IPS-NIHi11 (cell line): ENCODE results near the gene RABEP2.
"Not testable (repeated sequence)": the region's sequence is repeated elsewhere in the genome, so short reads cannot be mapped to it uniquely, and the experiment has no call there.

Source experiments
- DNase-seq: peaks from one replicate; pipeline ENCODE4 v3.0.0; 2012; ENCODE audit warnings: mixed read lengths, low spot score

Gene RABEP2, protein sequence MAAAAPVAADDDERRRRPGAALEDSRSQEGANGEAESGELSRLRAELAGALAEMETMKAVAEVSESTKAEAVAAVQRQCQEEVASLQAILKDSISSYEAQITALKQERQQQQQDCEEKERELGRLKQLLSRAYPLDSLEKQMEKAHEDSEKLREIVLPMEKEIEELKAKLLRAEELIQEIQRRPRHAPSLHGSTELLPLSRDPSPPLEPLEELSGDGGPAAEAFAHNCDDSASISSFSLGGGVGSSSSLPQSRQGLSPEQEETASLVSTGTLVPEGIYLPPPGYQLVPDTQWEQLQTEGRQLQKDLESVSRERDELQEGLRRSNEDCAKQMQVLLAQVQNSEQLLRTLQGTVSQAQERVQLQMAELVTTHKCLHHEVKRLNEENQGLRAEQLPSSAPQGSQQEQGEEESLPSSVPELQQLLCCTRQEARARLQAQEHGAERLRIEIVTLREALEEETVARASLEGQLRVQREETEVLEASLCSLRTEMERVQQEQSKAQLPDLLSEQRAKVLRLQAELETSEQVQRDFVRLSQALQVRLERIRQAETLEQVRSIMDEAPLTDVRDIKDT

DNA sequence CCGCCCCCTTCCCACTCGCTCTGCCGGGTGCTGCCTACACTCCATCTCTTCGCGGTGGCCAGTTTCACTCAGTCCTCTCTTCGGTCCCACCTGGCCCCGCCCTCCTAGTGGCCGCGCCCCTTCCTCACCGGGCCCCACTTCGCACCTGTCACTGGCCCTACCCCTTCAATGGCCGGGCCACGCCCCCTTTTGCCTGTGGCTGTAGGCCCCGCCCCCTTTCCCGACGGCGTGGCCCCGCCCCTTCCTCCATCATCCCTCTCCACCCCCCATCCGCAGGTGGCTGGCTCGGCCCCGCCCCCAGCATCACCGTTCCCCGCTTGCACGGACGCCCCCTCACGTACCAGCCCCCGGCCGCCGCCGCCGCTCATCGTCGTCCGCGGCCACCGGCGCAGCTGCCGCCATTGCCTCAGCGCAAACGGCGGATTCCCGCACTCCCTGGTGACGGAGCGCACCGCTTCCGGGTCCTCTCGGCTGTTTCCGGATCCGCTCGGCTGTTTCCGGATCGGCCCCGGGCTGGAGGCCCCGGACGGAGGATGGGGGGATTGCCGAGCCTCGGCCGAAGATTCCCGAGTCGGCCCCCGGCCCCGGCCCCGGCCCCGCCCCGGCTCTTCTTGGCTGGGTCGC, at the start of gene RABEP2:
RABEP2 (minus strand) TSS at position 477 of the 624 bp plus-strand sequence; CDS start at position 402, 75 bp downstream.
- DNase-seq = peak; percentile 95

DNA sequence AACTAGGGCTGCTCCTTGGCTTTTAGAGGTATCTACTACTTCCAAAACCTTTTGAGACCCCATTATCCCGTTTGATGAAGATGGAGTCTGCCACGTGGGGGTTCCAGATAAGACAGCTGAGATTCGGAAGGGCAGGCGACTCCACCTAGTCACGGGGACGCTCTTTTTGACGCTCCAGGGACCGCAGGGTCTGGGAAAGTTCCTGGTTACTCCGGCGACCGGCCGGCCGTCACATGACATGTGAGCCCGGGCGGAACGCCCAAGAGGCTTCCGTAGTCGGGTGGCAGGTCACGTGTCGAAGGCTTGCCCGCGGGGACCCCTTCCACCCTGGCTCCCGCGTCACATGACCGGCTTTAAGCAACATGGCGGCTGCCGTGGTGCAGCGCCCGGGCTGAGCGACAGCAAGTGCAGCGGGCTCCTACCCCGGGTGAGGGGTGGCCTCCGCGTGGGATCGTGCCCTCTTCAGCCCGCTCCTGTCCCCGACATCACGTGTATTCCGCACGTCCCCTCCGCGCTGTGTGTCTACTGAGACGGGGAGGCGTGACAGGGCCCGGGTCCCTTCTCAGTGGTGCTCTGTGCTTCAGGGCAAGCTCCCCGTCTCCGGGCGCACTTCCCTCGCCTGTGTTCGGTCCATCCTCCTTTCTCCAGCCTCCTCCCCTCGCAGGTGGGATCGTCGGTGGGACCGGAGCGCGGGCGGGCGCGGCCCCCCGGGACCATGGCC, 49.6 kb upstream of the RABEP2 start, which contains the start of gene SPNS1:
SPNS1 (plus strand) TSS at position 342 of the 721 bp plus-strand sequence; CDS start at position 716, 374 bp downstream.
- DNase-seq = peak; percentile 99

DNA sequence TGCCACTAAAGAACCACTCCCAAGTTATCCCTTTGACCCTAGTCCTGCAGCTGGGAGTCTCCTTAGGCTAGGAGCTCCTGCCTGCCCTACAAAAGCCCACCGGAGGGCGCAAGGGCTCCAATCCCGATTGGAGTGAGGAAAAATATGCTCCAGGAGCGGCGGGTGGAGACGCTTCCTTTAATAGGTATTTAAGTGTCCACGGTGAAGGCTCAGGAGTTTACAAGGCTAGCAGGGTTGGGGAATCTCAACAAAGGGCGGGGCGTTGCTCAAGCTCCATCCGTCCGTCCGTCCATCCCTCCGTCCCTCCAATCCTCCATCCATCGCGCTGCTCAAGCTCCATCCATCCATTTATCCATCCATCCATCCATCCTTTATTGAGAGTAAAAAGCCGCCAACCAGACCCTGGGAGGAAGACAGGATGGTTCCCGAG, 49.0 kb upstream of the RABEP2 start:
- DNase-seq = peak; percentile 70

DNA sequence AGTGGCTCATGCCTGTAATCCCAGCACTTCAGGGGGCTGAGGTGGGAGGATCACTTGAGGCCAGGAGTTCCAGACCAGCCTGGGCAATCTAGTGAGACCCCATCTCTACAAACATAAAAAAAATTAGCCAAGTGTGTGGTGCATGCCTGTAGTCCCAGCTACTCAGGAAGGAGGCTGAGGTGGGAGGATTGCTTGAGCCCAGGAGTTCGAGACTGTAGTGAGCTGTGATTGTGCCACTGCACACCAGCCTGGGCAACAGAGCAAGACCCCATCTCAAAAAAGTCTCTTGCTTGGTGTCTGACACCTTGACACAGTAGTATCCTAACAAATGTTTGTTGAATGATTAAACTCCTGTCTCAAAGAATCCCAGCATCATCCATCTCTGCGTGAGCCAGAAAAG, 44.7 kb upstream of the RABEP2 start:
- DNase-seq = not testable (repeated sequence)

DNA sequence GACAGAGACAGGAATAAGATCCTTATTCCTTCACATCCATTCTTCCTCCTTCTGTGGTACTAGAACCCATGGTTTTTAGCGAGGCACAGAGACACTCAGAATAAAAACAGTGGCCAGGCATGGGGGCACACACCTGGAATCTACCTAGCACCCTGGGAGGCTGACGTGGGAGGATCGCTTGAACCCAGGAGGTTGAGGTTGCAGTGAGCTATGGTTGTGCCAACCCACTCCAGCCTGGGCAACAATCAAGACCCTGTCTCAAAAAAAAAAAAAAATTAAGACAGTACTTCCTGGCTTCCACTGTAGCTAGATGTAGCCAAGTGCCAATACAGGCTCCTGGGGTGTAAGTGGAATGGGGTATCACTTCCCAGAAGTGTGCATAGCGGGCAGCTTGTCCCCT, 42.1 kb upstream of the RABEP2 start:
- DNase-seq = no peak

DNA sequence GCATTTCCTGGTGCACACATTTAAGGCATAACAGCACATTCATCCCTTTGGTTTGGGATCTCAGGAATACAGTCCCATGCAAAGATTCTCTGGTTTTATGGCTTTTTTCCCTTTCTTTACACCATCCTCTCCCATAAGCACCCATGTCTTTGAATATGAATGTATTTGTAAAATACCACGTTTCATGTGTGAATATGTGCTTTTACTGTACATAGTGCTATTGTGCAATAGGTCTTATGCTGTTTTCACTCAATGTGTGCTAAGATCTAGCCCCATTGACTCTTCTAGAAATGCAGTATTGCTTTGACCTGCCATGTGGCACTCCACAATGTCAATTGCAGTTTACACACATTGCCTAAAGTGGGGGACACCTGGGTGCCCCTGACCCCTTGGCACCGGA, 39.5 kb upstream of the RABEP2 start:
- no peak for DNase-seq

DNA sequence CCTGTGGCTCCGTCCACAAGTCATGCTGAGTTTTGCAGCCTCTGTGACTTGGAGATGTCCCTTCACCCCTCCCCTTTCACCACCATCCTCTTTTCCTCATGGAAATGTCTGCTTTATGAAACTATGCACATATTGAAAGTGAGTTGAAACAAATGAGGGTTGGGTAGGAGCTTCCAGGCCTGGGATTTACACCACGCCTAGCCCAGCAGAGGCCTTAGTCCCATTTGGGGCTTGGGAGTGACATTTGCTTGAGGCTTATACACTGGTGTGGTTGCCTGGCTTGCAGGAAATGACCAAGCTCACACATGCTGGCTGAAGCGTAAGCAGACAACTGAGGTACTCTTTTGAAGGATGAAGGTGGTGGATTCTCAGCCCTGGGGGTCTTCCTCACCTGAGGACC, 39.0 kb upstream of the RABEP2 start:
- DNase-seq = no peak

DNA sequence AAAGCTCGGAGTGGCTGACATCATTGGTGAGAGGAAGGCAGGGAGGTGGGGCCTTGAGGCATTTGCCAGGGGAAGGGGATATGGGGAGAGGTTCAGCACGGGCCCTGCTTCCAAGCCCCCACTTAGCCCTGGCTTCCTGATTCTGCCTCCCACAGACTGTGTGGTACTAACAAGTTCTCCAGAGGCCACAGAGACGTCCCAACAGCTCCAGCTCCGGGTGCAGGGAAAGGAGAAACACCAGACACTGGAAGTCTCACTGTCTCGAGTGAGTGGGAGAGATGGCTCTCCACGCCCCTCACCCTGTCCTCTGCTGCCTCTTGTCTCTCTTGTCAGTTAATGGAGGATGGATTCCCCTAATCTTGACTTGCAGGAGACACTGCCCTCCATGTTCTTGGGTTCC, 33.8 kb upstream of the RABEP2 start:
- no peak for DNase-seq

DNA sequence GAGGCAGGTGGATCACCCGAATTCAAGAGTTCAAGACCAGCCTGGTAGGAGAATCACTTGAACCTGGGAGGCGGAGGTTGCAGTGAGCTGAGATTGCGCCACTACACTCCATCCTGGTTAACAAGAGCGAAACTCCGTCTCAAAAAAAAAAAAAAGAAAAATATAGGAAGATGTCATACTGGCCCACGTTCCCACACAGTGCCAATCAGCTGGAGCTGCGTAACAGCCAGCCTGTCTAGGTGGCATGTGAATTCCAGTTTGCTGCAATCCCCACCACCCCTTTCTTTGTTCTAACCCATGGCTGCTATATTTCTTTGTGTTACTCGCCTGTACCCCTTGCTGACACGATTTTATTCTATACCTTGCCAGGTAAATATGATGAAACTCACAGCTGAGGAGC, 33.2 kb upstream of the RABEP2 start:
- no peak for DNase-seq

DNA sequence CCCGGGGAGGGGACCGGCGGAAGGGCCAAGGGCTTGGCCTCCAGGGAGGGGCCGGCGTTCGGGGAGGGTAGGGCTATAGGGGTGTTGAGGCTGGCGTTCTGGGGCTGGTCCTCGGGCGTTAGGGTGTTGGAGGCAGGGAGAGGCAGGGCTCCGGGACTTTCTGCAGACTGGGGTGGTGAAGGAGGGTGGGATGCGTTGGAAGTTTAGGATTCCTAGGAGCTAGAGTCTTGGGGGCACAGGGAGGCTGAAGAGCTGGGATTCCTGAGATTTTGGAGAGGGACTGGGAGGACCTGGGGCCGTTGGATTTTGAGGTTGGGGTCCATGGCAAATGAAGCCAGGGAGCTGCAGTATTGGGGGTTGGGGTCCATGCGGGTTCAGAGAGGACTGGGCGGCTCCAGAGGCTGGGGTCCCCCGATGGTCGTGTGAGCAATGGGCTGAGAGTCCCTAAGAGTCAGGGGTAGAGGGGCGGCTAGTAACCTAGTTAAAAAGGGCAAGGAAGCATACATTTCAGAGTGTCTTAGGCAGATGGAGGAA, 26.4 kb upstream of the RABEP2 start:
- no peak for DNase-seq

DNA sequence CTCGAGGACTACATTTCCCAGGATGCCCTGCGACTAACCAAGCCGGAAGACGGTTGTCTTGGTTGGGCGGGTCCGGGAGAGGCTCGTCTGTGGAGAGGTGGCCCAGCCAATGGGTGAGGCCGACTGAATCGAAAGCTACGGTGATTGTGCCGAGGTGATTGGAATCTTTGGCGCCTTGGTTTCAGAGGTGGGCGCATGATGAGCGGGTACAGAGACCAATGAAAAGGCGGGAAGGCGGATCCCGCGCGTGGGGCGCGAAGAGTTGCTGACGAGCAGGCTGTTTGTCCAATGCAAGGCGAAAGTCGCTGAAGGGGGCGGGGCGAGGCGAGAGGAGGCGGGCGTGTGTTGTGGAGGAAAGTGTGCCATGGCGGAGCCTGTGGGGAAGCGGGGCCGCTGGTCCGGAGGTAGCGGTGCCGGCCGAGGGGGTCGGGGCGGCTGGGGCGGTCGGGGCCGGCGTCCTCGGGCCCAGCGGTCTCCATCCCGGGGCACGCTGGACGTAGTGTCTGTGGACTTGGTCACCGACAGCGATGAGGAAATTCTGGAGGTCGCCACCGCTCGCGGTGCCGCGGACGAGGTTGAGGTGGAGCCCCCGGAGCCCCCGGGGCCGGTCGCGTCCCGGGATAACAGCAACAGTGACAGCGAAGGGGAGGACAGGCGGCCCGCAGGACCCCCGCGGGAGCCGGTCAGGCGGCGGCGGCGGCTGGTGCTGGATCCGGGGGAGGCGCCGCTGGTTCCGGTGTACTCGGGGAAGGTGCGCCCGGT, 25.8 kb upstream of the RABEP2 start, which contains the start of gene NFATC2IP:
NFATC2IP (plus strand) TSS at position 290 of the 762 bp plus-strand sequence; CDS start at position 365, 75 bp downstream.
- peak; percentile 99 for DNase-seq

DNA sequence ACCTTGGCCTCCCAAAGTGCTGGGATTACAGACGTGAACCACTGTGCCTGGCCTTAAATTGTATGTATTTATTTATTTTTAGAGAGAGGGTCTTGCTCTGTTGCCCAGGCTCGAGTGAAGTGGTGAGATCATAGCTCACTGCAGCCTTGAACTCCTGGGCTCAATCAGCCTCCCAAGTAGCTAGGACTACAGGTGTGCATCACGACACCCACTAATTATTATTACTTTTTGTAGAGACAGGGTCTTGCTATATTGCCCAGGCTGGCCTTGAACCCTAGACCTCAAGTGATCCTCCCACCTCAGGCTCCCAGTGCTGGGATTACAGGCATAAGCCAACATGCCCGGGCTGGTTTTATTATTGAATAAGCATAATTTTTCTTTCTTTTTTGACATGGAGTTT, 21.6 kb upstream of the RABEP2 start:
- DNase-seq = no peak

DNA sequence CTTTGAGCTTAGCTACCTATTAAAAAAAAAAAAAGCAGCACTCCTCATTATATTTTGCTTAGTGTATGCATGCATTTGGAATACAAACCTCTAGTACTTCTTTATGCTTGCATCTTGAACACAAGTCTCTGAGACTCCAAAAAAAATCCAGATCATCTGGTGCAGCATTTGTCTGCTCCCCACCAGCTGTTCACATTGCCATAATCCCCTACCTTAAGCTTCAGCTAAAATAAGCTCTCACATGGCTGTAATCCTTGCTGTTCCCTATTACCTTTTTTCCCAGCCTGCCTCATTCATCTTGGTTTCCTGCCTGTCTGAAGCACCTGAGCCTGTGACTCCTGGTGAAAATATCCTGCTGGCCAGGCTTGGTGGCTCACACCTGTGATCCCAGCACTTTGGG, 18.2 kb upstream of the RABEP2 start:
- no peak for DNase-seq

DNA sequence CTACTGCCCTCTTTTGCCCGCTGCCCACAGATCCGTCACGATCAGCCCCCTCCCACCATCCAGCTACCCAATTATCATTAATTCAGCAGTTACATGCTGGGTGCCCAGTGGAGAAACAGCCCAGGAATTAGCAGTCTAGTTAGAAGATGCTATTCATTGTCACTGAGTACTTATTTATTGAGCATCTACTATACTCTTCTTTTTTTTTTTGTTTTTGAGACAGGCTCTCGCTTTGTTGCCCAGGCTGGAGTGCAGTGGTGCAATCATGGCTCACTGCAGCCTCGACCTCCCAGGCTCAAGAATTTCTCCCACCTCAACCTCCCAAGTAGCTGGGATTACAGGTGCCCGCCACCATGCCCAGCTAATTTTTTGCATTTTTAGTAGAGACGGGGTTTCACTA, 14.8 kb upstream of the RABEP2 start:
- DNase-seq = not testable (repeated sequence)

DNA sequence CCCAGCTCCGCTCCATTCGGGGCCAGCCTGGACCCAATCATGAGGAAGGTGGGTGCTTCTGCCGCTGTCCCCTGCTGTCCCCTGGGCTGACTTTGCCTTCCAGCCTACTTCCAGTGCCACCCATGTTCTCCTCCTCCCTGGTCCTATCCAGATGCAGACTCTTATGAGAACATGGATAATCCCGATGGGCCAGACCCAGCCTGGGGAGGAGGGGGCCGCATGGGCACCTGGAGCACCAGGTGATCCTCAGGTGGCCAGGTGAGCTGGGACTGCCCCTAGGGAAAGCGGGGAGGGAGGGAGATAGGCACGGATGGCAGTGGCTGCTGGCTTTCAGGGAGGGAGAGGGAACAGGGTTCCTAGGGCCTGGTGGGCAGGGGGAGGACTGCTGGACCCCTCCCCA, 13.7 kb upstream of the RABEP2 start:
- no peak for DNase-seq

DNA sequence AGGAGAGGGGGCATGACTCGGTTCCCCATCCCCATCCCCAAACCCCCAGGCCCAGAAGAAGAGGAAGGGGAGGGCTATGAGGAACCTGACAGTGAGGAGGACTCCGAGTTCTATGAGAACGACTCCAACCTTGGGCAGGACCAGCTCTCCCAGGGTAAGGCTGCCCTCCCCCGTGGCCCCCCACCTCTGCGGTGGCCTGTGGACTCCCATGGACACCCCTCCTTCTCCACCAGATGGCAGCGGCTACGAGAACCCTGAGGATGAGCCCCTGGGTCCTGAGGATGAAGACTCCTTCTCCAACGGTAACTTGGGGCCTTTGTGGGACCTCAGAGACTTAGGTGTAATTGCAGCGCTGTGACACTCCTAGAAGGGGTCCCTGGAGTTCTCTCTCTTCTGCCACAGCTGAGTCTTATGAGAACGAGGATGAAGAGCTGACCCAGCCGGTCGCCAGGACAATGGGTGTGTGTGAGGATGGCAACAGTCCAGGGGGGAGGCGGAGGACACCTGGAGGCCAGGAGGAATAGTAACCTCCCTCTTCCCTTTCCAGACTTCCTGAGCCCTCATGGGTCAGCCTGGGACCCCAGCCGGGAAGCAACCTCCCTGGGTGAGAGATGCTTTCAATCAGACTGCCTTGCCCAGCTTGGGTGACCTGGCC, 12.3 kb upstream of the RABEP2 start:
- peak; percentile 22 for DNase-seq

DNA sequence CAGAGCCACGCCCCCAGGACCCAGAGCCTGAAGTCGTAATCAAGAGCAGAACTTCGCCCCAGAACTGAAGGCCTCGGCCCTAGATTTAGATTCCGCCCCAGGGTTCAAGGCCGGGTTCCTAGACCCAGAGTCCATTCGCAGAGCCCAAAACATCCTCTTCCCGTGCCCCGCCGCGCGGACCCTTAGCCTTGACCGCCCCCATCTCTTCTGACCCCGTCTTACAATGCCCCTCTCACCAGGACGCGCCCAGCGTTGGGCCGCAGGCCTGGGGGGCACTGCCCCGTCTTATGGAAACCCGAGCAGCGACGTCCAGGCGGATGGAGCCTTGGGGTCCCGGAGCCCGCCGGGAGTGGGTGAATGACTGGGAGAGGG, 11.7 kb upstream of the RABEP2 start:
- peak; percentile 17 for DNase-seq

DNA sequence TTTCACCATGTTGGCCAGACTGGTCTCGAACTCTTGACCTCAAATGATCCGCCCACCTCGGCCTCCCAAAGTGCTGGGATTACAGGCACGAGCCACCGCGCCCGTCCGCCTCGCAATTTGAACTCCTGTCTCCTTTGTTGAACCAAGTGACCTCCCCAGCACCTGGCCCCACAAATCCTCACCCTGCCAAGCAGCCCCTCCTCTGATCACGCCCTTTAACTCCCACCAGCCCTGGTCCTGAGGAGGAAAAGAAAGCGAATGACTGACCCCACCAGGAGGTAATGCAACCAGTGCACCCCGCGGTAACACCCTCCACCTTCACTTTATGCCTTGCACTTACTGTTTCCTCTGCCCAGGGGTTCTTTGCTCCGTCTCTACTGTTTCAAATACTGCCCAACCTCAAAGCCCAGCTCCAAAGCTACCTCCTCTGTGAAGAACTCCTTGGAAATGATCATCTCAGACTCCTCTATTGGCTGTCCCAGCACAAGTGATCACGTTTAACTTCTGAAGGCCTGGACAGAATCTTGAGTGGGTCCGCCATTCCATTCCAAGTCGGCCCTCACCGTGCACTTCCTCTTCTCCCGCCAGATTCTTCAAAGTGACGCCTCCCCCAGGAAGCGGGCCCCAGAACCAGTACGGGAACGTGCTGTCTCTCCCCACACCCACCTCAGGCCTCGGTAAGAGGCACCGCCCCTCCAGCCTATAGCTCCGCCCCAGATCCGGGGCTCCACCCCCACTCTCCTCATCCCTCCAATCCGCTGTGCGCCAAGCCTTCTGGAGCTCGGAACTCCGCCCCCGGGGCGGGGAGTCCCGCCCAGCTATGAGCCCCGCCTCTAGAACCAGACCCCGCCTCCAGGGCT, 11.1 kb upstream of the RABEP2 start:
- DNase-seq = peak; percentile 96

DNA sequence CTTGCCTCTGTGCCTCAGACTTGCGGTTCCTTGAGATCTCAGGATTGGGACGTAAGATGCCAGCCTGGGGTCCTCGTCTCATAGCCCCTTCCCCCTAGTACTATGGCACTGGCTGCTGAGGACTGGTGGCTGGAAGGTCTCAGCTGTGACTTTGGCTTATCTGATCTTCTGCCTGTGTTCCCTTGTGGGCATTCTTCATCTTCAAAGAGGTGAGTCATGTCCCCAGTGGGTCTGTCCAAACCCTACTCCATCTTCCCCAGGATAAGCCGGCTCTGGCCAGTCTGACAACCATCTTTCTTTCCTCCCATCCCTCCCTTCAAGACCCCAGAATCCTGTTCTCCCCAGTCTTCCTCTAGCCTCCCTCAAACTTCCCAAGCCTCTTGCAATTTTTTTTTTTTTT, 10.3 kb upstream of the RABEP2 start:
- DNase-seq = no peak

DNA sequence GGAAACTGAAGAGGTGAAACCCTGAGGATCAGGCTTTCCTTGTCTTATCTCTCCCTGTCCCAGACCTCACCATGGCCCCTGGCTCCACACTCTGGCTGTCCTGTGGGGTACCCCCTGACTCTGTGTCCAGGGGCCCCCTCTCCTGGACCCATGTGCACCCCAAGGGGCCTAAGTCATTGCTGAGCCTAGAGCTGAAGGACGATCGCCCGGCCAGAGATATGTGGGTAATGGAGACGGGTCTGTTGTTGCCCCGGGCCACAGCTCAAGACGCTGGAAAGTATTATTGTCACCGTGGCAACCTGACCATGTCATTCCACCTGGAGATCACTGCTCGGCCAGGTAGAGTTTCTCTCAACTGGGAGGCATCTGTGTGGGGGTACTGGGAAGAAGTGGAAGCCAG, 8.1 kb upstream of the RABEP2 start:
- no peak for DNase-seq
